Testis (tissue), 2 donors: ENCODE measurements around the gene FAF1.

Source experiments
- CTCF ChIP-seq, 3 experiments: fragments of 450-650 bp in 2 of 3; fragments of 200-600 bp in 1 of 3; sonication (generic) in 1 of 3; IDR thresholded peaks; one replicate each; pipeline ENCODE4 v1.5.1; 2016 to 2019; ENCODE audit warnings: antibody characterized with exemption in 3 of 3, mild to moderate bottlenecking in 2 of 3, moderate library complexity in 1 of 3
- POLR2A ChIP-seq: fragments of 450-650 bp; IDR thresholded peaks from one replicate; pipeline ENCODE4 v1.6.1; 2017; ENCODE audit warnings: antibody characterized with exemption, mild to moderate bottlenecking, moderate library complexity

DNA sequence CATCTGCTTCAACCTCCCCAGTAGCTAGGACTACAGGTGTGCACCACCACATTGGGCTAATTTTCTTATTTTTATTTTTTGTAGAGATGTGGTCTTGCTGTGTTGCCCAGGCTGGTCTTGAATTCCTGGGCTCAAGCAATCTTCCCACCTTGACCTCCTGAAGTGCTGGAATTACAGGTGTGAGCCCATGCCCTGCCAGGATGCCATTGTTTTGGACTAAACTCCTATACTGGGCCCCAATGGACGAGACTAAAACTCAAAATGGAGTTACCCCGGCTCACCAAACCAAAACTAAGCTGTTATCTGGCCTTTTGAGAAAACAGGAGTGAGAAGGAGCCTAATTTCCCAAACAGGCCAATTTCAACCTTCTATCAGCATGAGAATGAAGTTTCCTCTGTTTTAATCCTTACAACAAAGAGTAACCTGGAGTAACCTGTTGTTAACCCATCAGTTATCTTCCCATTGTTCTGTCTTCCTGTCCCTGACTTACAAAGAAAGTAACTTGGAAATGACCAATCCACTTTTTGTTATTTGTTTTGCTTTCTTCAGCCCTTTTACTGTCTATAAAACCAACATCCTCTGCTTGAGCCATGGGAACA lies 566.4 kb downstream of the FAF1 start:
- TF ChIP-seq CTCF (IDR thresholded peaks at IDR 0.05) (no peak), POLR2A (no peak)
